ENCODE measurements around the gene SLC10A7.

DNA sequence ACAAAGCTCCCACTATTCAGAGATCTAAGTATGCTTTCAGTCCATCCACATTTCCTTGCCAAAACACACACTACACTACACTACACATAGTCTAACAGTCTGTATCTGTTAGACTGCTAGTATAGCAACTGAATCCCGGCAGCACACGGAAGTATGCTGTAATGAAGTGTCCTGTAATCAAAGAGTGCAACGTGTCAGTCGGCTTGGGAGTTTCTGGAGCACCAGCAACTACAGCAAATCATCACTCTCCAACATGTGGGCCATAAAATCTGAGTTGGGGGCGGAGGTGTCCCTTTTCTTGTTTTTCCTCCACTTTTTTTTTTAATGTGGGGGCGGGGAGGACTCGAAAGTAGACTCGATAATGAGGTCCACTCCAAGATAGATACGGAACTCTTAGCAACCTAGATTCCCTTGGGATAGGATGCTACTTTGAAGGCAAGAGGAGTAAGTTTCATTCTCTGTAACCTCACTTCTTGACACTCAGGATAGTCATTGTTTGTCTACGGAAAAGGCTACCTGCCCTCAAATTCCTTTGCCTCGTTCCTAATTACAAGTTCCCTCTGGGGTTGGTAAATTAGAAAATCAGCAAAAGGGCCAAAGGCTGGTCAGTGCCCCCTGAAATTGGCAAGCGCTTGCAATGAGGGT is 722 bp downstream of the SLC10A7 start:
- TF ChIP-seq, protein P1, sequence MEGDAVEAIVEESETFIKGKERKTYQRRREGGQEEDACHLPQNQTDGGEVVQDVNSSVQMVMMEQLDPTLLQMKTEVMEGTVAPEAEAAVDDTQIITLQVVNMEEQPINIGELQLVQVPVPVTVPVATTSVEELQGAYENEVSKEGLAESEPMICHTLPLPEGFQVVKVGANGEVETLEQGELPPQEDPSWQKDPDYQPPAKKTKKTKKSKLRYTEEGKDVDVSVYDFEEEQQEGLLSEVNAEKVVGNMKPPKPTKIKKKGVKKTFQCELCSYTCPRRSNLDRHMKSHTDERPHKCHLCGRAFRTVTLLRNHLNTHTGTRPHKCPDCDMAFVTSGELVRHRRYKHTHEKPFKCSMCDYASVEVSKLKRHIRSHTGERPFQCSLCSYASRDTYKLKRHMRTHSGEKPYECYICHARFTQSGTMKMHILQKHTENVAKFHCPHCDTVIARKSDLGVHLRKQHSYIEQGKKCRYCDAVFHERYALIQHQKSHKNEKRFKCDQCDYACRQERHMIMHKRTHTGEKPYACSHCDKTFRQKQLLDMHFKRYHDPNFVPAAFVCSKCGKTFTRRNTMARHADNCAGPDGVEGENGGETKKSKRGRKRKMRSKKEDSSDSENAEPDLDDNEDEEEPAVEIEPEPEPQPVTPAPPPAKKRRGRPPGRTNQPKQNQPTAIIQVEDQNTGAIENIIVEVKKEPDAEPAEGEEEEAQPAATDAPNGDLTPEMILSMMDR (IDR thresholded peaks at IDR 0.05): no peak
- TF ChIP-seq POLR2A (IDR thresholded peaks at IDR 0.05): peak; percentile 14 to 24
